Right atrium auricular region (tissue), 2 donors: ENCODE data around the gene TOMM70. TPM values are rescaled to one million over a fixed set of nuclear protein-coding genes. Genes with fewer than 3 reads are reported as not detected.

Experiments used
- DNase-seq: peaks from one replicate; pipeline ENCODE4 v3.0.0-alpha.2; 2019; ENCODE audit warnings: low spot score
- H3K27ac ChIP-seq, 2 donors: fragments of 200-600 bp; sonication (generic); 1 replicate in 1 of 2; 2 replicates in 1 of 2; pipeline ENCODE4 v1.5.1; 2016 to 2019
- H3K27me3 ChIP-seq, 2 donors: fragments of 200-600 bp; sonication (generic); one replicate each; pipeline versions ENCODE4 v1.5.1 to v1.6.0; 2017 to 2019
- H3K36me3 ChIP-seq: fragments of 200-600 bp; sonication (generic); one replicate; pipeline ENCODE4 v1.5.1; 2016
- H3K4me1 ChIP-seq, 2 donors: fragments of 200-600 bp; sonication (generic); one replicate each; pipeline versions ENCODE4 v1.5.1 to v1.6.0; 2017 to 2019
- H3K4me3 ChIP-seq, 2 donors: fragments of 200-600 bp; sonication (generic); 1 replicate in 1 of 2; 2 replicates in 1 of 2; pipeline ENCODE4 v1.5.1; 2017 to 2019; ENCODE audit warnings: mild to moderate bottlenecking in 1 of 2, moderate library complexity in 1 of 2
- H3K9me3 ChIP-seq, 2 donors: fragments of 200-600 bp; sonication (generic); one replicate each; pipeline ENCODE4 v1.5.1; 2019
- total RNA-seq, 2 donors: library from RNA; depleted of rRNA; stranded (reverse); fragments of >200 nt; gene quantifications; one replicate each; pipeline ENCODE4 v1.1.0, GENCODE V29; 2016
- TF ChIP-seq, protein P1 (sequence below), 2 donors: fragments of 200-600 bp; sonication (generic); IDR thresholded peaks; one replicate each; pipeline ENCODE4 v1.5.1; 2019; ENCODE audit warnings: antibody characterized with exemption in 2 of 2

TOMM70 gene
- total RNA-seq, 2 donors from 2014 or later = 29.7 to 44.2 TPM

DNA sequence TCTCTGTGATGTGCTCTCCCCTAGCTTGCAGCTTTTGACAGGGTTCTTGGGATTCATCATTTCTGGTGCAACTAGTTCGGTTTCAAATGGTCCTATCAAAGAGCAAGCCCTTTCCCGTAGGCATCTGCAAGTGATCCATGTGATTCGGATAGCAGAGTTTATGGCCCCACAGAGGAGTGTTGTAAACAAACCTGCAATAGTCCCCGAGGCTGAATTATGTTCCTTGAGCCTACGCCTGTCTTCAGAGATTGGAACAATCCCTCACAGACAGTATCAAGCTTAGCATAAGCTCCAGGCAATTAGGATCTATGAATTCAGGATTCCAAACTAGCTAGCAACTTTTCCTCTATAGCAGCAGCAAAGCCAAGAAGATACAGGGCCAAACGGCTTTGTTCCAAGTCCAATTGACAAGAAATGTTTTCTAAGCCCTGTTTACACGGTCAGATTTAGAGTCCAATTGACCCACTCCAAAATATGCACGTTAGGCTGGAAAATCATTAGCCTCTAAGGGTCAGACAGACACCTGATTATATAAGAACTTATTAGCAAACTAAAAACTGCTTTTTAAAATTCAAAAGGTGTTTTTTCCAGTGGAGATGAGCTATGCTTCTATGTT lies 25.3 kb upstream of the TOMM70 start:
- Histone ChIP-seq H3K27me3 (no peaks in the 10 kb centered on the region), H3K4me1 (peaks cover 0 to 33% of the 10 kb centered on the region in 2 donors), H3K9me3 (no peaks in the 10 kb centered on the region), H3K36me3 (no peaks in the 10 kb centered on the region), H3K27ac (no peak overlapping the region), H3K4me3 (no peak overlapping the region)
- TF ChIP-seq, protein P1, sequence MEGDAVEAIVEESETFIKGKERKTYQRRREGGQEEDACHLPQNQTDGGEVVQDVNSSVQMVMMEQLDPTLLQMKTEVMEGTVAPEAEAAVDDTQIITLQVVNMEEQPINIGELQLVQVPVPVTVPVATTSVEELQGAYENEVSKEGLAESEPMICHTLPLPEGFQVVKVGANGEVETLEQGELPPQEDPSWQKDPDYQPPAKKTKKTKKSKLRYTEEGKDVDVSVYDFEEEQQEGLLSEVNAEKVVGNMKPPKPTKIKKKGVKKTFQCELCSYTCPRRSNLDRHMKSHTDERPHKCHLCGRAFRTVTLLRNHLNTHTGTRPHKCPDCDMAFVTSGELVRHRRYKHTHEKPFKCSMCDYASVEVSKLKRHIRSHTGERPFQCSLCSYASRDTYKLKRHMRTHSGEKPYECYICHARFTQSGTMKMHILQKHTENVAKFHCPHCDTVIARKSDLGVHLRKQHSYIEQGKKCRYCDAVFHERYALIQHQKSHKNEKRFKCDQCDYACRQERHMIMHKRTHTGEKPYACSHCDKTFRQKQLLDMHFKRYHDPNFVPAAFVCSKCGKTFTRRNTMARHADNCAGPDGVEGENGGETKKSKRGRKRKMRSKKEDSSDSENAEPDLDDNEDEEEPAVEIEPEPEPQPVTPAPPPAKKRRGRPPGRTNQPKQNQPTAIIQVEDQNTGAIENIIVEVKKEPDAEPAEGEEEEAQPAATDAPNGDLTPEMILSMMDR (IDR thresholded peaks at IDR 0.05) = no peak
- no peak for DNase-seq

DNA sequence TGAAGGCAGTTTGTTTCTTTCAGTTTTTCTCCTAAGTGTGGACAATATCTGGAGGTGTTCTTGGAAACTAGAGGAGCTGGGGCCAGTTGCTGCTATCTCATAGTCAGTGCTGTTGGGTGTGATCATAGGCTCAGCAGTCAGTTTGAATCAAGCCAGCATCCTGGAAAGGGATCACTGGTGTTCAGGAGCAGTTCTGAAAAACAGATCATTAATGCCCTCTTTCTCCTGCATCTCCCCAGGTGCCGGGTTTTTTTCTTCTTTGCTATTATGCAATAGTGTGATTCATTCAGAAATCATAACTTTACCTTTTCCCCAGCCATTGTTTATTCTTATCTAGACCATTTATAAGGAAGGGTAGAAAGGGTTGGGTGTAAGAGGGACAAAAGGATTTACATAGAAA lies 24.4 kb upstream of the TOMM70 start:
- no peak for DNase-seq
- no peaks in the 10 kb centered on the region for H3K9me3 ChIP-seq
- TF ChIP-seq, protein P1 (IDR thresholded peaks at IDR 0.05) = no peak
- H3K4me1 ChIP-seq = peaks cover 0 to 33% of the 10 kb centered on the region in 2 donors
- H3K36me3 ChIP-seq = no peaks in the 10 kb centered on the region
- no peak overlapping the region for H3K4me3 ChIP-seq
- H3K27ac ChIP-seq = no peak overlapping the region
- no peaks in the 10 kb centered on the region for H3K27me3 ChIP-seq

DNA sequence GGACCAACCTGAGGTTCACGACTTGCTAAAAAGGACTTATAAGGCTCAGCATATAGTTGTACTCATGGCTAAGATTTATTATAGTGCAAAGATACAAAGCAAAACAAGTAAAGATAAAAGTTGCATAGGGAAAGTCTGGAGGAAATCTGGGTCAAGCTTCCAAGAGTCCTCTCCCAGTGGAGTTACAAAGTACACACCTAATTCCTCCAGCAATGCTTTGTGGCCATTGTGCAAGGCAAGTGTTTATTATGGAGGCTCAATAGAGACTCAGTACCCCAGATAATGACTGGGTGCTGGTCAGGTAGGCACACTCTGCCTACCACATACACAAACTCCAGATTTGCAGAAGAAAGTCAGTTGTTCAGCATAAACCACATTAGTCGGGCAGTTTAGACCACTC lies 23.4 kb upstream of the TOMM70 start:
- Histone ChIP-seq H3K27ac (no peak overlapping the region), H3K36me3 (no peaks in the 10 kb centered on the region), H3K4me3 (no peak overlapping the region), H3K4me1 (peaks cover 0 to 26% of the 10 kb centered on the region in 2 donors), H3K9me3 (no peaks in the 10 kb centered on the region), H3K27me3 (no peaks in the 10 kb centered on the region)
- TF ChIP-seq, protein P1 (IDR thresholded peaks at IDR 0.05) = no peak
- no peak for DNase-seq

DNA sequence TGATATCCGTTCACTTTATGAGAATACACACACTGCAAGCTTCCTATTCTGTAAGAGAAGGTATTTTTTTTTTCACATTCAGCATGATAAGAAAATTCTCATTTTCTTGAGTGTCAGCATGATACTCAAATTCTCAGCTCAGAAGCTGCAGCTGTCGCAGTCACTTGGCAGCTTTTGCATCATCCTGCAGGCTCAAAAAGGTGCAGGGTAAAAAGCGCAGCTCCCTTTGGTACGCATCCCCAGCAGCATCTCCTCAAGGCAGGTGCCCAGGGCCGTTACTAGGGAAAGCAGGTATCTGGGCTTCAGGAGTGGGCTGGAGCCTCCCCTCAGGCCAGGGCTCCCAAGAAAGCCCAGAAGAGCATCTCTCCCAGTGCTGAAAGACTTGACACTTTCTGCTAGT lies 22.7 kb upstream of the TOMM70 start:
- H3K27me3 ChIP-seq = no peaks in the 10 kb centered on the region
- no peak overlapping the region for H3K27ac ChIP-seq
- no peak overlapping the region for H3K4me3 ChIP-seq
- H3K9me3 ChIP-seq = no peaks in the 10 kb centered on the region
- TF ChIP-seq, protein P1 (IDR thresholded peaks at IDR 0.05) = no peak
- no peaks in the 10 kb centered on the region for H3K36me3 ChIP-seq
- no peak for DNase-seq
- peaks cover 0 to 23% of the 10 kb centered on the region in 2 donors for H3K4me1 ChIP-seq

DNA sequence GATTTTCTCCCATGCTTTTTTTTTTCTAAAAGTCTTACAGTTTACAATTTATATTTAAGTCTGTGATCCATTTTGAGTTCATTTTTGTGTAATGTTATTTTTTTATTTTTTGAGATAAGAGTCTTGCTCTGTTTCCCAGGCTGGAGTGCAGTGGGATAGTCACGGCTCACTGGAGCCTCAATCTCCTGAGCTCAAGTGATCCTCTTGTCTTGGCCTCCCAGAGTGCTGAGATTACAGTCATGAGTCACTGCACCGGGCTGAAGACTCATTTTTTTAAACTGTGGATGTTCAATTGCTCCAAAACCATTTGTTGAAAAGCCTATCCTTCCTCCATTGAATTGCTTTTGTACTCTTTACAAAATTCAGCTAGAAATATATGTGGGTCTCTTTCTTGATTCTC lies 20.0 kb upstream of the TOMM70 start:
- H3K27ac ChIP-seq = no peak overlapping the region
- H3K9me3 ChIP-seq = no peaks in the 10 kb centered on the region
- H3K4me1 ChIP-seq = no peaks in the 10 kb centered on the region
- TF ChIP-seq, protein P1 (IDR thresholded peaks at IDR 0.05) = no peak
- no peaks in the 10 kb centered on the region for H3K27me3 ChIP-seq
- no peaks in the 10 kb centered on the region for H3K36me3 ChIP-seq
- H3K4me3 ChIP-seq = no peak overlapping the region
- DNase-seq = no peak

DNA sequence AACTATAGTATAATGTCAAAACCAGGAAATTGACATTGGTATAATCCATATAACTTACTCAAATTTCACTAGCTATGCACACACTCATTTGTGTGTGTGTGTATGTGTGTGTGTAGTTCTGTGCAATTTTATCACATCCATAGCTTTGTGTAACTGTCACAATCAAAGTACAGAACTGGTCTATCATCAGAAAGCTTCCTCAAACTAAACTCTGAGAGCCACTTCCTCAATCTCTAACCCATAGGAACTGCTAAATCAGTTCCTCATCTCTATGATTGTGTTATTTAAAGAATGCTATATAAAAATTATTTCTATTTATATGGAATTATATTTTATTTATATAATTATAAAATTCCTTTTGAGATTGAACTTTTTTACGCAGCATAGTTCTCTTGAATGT lies 18.5 kb upstream of the TOMM70 start:
- no peak for DNase-seq
- H3K4me3 ChIP-seq = no peak overlapping the region
- H3K4me1 ChIP-seq = no peaks in the 10 kb centered on the region
- no peaks in the 10 kb centered on the region for H3K36me3 ChIP-seq
- H3K27me3 ChIP-seq = no peaks in the 10 kb centered on the region
- H3K9me3 ChIP-seq = no peaks in the 10 kb centered on the region
- H3K27ac ChIP-seq = no peak overlapping the region
- TF ChIP-seq, protein P1 (IDR thresholded peaks at IDR 0.05) = no peak
